Measurements from ENCODE around the gene CAST.

The CAST gene

GRCh38 chr5:96818125-96818788 is 156.1 kb downstream of the CAST start:
- no peak overlapping the region for H3K4me3 ChIP-seq (ENCODE audit: low read depth, low read length)
- no peak for DNase-seq (ENCODE audit: low read depth, low spot score)
- ChIA-PET CTCF (interaction anchor here (3.4 kb wide), 1 partner anchor 346 kb away, joined by 8 read pairs; no protein-coding TSS in a partner anchor), POLR2A (no interaction called here)
- TF ChIP-seq CTCF (IDR thresholded peaks at IDR 0.05; ENCODE audit: insufficient read depth, low read length, missing control alignments), result no peak

GRCh38 chr5:96819806-96820205 is 157.6 kb downstream of the CAST start:
- no peak for TF ChIP-seq CTCF (IDR thresholded peaks at IDR 0.05; ENCODE audit: insufficient read depth, low read length, missing control alignments)
- no peak for DNase-seq (ENCODE audit: low read depth, low spot score)
- POLR2A ChIA-PET, result no interaction called here
- CTCF ChIA-PET, result interaction anchor here (0.8 to 3.4 kb wide), 3 partner anchors 9 to 345 kb away, joined by 3 to 8 read pairs (median 4); no protein-coding TSS in a partner anchor
- H3K4me3 ChIP-seq (ENCODE audit: low read depth, low read length), result no peak overlapping the region

- POLR2A ChIA-PET, result interaction anchor here (1.9 kb wide), 1 partner anchor 14 kb away, joined by 13 read pairs; the partner anchor contains the start of gene ERAP1
Measured at GRCh38 chr5:96821260-96821916, 159.2 kb downstream of the CAST start.

GRCh38 chr5:96822686-96823459 is 160.7 kb downstream of the CAST start:
- no peak overlapping the region for H3K4me3 ChIP-seq (ENCODE audit: low read depth, low read length)
- TF ChIP-seq CTCF (IDR thresholded peaks at IDR 0.05; ENCODE audit: insufficient read depth, low read length, missing control alignments), result no peak
- CTCF ChIA-PET, result no interaction called here
- no peak for DNase-seq (ENCODE audit: low read depth, low spot score)
- POLR2A ChIA-PET, result no interaction called here

More at GRCh38 chr5:96821260-96821916, 159.2 kb downstream of the CAST start:
- no peak for DNase-seq (ENCODE audit: low read depth, low spot score)
- H3K4me3 ChIP-seq (ENCODE audit: low read depth, low read length), result no peak overlapping the region
- CTCF ChIA-PET, result interaction anchor here (1.3 to 3.4 kb wide), 2 partner anchors 8 to 343 kb away, joined by 4 to 8 read pairs; no protein-coding TSS in a partner anchor
- TF ChIP-seq CTCF (IDR thresholded peaks at IDR 0.05; ENCODE audit: insufficient read depth, low read length, missing control alignments), result no peak

GRCh38 chr5:96823900-96824380 is 161.8 kb downstream of the CAST start:
- CTCF ChIA-PET, result no interaction called here
- peak; percentile 41 for DNase-seq (ENCODE audit: low read depth, low spot score)
- POLR2A ChIA-PET, result interaction anchor here (0.6 to 1.0 kb wide), 2 partner anchors 16 to 19 kb away, joined by 3 read pairs; no protein-coding TSS in a partner anchor
- TF ChIP-seq CTCF (IDR thresholded peaks at IDR 0.05; ENCODE audit: insufficient read depth, low read length, missing control alignments), result no peak
- H3K4me3 ChIP-seq (ENCODE audit: low read depth, low read length), result no peak overlapping the region

All from AG04449 (cell line).